Effector CD4-positive, alpha-beta T cell (primary cell): ENCODE data around the gene PLS1.

Experiments
- DNase-seq: peaks from one replicate; pipeline ENCODE4 v3.0.0-alpha.2; 2020

PLS1 gene

DNA sequence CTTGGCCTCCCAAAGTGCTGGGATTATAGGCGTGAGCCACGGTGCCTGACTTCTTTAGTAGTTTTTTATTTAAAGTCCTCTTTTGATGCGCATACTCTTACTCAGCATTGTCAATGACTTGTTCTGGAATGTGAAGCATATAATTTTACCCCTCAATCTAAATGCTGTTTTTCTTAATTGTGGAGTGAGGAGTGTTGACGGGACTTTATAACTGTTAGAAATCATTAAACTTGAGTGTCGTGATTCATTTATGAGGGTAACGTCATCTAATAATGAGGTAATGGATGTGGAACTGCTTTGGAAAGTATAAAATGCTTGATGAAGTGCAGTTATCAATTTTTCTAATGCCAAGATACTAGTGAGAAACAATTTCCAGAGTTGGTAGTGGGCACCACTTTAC is 48.3 kb downstream of the PLS1 start:
- no peak for DNase-seq

DNA sequence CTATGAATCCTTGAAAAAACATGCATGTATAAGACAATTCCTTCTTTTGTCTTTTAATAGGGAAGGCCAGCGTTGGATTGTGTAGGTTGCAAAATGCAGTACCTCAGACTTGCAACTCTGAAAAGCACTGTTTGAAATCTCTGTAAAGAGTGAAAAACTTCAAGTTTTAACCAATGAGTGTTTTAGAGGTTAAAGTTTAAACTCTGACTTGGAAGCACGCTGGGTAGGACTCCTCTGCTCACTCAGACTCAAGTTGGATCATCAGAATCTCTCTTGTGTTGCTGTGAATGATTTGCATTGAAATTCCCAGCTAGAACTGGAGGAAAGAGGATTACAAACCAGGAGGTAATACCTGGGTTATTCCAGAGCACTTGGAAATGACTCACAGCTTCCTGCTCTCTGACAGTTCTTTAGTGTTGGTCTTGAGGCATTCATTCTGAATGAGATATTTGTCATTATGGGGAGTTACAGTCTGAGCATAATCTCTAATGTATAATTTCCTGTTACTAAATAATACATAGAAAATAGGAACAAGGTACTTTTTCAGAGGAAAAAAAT is 49.1 kb downstream of the PLS1 start:
- DNase-seq, result no peak

DNA sequence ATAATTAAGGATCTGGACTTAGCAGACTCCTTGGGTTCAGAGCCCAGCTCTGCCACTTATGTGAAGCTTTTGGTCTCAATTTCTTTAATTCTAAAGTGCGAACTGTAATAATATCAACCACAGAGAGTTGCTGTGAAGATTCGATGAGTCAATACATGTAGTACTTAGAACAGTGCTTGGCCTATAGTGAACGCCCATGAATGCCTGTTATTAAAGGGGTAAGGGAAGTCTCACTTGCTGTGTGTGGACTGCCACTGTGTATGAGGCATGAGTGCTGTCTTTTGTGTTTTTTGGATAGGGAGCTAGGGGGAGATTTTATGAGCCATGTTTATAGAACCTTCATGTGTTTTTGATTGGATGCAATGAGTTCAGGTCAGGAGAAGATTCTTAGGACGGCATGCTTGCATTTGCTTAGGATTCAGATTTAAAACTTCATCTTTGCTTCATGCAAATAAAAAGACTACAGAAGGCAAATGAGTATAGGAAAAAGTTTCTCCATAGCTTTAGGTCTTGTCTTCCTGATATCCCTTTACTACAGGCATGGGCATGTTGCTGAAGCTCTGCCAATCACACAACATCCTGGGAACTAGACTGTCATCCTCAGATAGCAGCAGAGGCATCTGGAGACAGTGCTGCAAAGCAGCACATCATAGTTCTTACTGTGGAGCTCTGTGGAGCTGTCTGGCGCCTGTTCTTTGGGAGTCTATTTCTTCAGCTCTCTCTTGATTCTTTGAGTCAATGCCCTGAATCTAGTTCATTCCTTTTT is 50.0 kb downstream of the PLS1 start:
- DNase-seq, result no peak

DNA sequence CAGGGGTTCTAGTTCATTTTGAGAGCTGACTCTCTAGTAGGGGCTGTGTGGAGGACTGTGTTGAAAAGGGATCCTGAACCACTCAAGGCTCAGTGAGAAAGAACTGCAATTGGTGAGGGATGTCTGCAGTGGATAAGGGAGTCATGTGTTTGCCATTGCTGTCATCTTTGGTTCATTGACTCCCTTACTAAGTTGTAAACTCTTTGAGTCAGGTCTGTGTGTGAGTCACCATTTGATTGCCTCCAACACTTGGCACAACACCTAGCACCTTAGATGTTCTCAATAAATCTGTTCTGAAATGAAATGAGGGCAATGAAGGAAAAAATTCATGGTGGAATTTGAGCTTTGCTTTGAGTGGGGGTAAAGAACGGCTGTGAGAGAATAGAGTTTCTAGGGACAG is 51.7 kb downstream of the PLS1 start:
- no peak for DNase-seq

DNA sequence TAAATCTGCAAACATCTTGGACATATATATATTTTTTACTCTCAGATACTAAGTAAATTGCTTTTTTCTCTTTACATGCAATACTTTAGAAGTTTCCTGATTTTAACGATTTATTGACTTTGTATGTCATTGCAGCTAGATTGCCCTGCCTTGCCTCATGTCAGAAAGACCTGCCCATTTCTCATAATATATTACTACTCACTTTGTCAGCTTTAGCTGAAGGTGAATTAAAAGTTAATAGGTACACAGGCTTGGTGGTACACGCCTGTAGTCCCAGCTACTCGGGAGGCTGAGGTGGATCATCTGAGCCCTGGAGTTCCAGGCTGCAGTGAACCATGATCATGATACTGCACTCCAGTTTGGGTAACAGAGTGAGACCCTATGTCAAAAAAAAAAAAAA is 52.8 kb downstream of the PLS1 start:
- no peak for DNase-seq

DNA sequence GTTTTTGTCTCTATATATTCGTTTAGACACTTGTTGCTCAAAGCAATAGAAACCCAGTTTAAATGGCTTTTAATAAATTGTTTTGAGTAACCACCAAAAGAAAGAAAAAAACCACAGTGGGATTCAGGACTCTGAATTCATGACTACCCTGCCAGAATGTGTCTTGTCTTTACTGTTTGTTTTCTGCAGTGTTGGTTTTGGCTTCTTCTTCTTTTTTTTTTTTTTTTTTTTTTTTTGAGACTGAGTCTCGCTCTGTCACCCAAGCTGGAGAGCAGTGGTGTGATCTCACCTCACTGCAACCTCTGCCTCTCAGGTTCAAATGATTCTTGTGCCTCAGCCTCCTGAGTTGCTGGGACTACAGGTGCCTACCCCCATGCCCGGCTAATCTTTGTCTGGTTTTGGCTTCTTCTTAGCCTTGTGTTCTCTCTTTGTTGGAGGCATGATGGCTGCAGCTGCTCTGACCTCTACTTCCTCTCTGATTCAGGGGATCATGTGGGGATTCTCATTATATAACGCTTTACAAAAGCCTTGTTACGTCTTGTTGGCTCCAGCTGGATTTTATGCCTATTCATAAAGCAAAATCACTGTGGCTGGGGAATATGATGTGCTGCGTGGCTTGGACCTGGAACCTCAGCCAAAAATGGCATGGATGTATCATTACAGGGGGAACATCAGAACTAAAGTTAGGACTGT is 54.0 kb downstream of the PLS1 start:
- no peak for DNase-seq

DNA sequence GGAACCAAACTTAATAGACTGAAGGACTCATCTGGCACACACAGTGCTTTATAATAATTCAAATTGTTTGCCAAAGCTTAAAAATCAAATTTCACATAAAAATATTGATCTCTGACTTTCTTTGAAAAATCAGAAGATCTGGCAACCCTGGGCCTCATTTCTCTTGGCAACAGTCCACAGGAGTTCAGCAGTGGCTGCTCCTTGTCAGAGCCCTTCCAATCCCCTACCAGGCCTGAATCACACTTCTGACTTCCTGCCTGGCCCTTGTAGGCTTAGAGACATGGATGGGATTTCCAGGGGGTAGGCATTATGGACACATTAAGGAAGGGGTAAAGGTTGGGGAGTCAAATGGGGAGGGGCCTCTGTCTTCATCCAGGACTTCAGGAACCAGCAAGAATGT is 55.5 kb downstream of the PLS1 start:
- DNase-seq, result no peak

DNA sequence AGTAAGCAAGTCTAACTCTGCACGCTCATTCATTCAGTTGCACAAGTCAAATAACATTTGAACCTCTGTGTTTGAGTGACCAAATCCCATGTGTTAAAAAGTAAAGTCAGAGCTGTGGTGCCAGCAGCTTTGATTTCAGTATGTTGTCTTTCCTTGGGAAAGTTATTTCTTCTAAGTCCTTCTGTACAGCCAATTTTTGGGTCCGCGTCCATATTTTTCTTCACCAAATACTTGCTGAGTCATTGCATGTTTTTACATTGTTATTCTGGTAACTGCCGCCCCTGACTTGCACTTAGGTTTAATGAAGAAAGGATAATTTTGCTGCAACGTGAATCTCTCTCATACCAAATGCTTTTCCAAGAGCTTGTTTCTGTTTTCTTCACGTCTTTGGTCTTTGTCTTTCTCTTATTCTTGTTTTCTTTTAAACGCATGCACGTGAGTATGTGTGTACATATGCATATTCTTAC is 56.7 kb downstream of the PLS1 start:
- DNase-seq, result no peak

DNA sequence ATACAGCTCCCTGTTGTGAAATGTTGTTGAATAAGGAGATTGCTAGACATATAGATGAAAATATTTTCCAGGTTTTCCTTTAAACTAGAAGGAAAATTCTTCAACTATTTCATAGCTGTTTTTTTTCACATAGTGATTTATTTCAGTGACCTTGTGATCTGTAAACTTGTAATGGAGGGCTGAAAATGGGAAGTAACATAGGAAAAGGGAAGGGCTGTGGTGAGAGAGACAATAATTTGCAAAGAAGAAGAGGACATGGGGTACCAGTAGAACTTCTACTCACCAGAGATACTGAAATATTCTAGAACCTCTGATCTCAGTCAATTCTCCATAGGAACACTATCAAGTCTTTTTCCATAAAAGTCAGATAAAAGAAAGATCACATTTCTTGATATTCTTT is 60.4 kb downstream of the PLS1 start:
- DNase-seq, result no peak

DNA sequence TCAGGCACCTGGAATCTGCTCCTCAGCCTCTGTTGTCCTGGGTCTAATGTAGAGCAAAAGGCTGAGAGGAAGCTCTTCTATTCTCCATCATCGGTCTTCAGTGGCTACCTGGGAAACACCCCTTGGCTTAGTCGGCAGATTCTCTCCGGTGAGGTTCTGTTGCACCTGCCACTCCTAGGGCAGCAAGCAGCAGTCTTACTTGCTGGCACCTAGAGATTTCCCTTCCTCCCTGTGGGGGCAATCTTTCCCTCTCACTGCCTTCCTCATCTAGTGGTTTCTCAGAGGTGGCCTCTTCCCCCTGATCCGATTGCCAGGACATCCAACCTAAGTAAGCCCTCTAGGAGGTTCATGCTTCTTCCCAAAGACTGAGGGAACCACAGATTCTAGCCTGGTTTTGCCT is 60.8 kb downstream of the PLS1 start:
- DNase-seq, result no peak

DNA sequence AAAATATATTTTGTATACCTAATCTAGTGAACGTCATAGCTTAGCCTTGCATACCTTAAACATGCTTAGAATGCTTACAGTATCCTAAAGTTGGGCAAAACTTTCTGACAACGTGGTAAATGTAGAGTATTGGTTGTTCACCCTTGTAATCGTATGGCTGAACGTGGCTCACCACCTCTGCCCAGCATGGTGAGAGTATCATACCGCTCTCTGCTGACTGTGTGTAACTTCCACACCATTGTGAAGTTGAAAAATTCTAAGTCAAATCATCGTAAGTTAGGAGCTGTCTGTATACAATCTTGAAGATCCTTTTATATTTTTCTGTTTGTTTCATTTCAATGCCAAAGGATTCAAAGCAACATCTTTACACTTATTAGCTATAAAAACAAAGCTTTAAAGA is 64.2 kb downstream of the PLS1 start:
- no peak for DNase-seq

DNA sequence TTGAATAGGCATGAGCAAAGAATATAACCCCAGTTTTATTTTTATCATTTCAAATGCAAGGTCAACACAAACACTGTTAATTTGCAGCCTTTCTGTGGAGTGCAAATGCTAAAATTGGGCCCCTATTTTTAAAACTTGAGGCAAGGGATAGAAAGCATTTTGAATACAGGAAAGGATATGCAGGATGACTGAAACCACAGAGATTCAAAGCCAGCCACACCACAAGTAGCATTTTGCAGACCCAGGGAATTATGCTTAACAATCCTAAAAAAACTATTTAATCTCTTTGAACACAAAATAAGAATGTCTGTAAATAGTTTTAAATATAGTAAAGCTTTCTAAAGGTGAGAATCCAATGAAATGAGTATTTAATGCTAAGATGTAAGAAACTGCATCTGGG is 64.7 kb downstream of the PLS1 start:
- DNase-seq, result no peak

DNA sequence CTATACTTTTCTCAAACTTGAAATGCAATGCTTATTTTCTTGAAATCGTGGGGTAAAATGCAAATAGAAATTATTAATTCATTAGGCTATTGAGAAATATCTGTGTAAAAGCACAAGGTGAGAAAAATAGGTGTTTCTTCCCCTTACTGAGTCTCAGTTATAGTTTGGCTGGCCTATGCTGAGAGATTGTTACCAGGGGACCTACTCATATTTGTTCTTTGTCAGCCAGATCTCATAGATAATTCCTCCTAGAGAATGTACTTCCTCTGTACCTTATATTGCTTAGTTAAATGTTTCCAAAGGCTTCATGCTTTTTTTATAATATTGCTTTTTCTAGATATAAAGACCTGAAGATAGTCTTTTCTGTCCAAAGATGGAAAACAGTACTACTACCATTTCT is 67.7 kb downstream of the PLS1 start:
- DNase-seq, result no peak

DNA sequence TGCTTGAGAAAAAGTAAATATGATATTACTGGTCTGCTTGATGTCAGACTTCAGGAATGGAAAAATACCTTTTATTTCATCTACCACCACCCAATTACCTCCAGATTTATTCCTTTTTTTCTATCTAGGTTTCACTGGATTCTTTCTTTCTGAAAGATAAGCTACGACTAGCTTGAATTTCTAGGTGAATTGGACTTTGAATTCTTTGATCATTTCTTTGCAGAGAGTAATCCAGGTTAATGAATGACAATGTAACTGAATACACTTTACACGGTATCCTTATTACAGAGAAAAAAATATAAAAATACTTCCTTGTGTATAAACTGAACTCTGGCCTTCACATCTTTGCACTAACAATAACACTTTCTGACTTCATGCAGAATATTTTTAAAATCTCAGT is 68.1 kb downstream of the PLS1 start:
- DNase-seq, result no peak

DNA sequence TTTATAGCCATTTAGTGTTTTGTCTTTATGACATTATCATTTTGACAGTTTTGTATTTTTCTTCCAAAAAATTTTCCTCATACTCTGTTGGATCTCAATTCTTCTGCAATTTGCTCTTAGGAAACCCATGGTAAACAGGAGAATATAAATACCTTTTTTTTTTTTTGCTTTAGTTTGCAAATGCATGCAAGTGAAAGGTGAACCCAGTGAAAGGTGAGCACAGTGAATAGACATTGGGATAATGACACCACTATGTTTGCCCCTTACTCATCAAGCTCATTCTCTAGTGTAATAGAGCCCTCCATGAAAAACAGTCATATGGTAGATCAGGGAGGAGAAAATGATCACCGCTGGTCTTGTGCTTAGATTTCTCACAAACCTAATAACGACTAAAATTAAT is 68.6 kb downstream of the PLS1 start:
- no peak for DNase-seq

DNA sequence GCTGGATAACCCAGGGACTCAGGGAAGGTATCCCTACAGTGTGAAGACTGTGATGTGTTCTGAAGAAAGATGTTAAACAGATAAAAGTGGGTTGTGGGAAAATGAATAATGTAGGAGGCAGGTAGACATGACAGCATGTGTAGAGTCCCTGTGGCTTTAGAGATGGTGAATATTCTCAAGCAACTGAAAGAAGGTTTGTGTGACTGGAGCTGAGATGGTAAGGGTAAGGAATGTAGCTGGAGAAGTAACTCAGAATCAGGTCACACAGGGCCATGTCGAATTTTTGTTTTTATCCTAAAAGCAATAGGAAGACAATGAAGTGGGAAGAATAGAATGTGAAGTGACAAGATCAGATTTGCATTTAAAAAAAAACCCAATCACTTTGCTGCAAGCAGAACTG is 73.9 kb downstream of the PLS1 start:
- DNase-seq, result no peak

DNA sequence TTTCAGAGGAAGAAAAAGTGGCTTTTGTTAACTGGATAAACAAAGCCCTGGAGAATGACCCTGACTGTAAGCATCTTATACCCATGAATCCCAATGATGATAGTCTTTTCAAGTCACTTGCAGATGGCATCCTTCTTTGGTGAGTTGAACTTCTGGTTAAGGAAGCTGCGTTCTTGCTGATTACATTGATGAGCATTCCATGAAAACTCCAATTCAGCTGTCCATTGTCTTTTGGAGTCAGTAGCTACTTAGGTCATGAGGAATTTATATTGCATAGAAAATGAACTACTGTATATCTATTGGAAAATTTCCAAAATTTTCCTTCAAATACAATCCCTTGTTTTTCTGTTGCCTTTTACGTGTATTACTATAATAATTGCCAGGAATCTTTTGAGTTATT is 80.0 kb downstream of the PLS1 start:
- no peak for DNase-seq

DNA sequence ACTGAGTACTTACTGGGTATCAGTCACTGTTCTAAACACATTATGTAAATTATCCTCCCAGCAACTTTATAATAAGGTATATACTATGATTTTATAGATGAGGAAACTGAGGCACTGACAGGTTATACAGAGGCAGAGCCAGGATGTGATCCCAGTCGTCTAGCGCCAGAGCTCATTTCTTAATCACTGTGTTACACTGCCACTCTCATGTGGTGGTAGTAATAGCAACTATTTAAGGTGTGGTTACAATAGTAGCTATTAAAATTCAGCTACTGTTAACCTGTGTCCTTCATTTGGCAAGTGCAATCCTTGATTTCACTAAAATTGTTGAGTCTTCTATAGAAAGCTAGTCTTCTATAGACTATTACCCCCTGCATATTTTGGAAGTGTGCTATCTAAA is 84.5 kb downstream of the PLS1 start:
- no peak for DNase-seq

DNA sequence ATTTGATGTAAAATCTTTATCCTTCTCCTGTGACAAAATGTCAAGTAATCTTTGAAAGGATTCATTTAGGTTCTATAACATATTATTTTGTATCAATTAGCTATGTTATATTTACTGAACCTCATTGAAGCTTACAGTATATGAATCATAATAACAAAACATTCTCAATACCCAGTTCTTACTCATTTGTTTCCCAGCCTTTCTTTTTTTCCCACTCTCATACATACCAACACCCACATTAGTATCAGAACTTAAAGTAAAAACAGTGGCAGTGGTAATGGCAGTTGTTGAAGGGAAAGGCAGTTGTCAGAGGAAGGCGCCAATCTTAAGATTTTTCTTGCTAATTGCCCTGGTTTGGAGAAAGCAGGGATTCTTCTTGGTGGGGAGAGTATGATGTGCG is 94.4 kb downstream of the PLS1 start:
- no peak for DNase-seq

DNA sequence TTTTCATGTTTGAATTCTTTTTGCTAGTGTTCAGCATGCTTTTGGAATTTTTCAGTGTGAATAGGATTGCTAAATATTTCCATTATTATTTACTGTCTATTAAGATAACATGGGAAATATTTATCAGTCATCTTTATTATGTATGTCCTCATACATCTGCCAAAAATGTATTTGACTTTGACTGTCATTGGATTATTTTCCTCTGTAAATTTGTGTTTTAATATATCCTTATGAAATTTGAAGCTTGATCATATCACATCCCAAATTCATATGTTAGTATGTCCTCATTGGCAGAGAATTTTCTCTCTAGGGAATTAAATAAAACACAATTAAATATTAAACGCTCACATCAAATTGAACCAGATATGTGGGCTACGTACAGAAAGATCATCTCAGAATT is 95.3 kb downstream of the PLS1 start:
- no peak for DNase-seq

DNA sequence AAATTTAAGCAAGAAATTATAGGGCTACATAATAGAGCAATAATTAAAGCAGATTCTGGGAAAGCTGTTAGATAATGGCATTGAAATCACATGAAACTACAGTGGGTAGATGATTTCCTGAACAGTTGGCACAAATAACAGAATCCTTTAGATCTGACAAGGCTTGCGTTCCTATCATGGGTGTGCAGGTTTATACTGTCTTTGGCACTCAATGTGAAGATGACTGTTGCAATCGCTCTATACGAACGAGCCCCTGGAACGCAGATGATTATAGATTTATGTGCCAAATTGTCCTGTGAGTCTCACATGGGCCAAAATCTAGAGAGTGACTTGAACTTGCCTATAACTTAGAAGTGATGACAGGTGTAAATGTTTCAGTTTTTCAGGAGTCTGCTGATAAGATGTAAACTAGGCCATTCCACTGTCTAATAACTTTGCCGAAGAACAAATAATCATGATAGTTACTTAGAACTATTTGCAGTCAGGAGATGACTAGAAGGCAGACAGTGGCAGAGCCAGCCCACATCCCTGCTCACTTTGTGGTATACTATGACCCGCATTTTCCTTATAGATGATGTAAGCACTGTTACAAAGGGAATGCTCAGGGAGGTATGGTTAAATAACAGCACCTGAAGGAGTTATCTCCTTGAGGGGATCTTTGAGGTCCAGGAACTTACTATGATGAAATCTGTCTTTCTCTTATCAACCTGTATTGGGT is 97.1 kb downstream of the PLS1 start:
- no peak for DNase-seq

DNA sequence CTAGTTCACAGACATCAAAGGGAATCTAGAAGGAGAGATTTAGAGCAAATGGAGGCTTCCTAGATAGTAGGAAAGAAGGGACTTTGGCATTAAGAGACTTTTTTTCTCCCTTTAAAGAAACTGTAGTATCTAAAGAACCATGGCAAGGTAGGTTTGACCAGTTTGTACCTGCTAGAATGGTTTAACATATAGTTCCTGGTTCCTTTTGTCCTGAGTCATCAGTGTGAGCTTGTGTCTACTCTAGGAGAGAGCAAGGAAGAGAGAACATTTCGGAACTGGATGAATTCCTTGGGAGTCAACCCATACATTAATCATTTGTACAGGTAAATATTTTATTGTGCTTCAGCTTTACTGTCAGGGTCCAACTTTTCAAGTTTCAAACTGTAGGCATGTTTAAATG is 98.0 kb downstream of the PLS1 start:
- DNase-seq, result no peak

DNA sequence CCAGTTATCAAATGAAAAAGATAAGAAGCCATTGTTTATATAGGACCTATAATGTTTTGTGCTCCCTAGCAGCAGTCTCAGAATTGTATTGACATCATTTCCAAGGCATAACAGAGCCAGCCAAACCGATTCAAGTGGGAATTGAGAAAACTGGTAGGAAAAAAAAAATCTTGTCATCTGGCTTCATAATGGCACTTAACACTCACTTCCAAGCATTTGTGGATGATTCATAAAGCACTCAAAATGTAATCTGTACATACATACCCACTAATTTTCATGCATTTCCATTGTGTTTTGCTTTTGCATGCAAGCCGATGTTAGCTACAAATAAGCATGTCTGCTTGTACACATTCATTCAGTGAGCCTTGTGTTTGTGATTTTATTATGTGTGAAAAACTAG is 109.0 kb downstream of the PLS1 start:
- no peak for DNase-seq
